EH (cell line): ENCODE data around the gene FAM107B.
"Not testable (repeated sequence)": the region's sequence is repeated elsewhere in the genome, so short reads cannot be mapped to it uniquely, and the experiment has no call there.

Experiments used
- DNase-seq: peaks from one replicate; pipeline ENCODE4 v3.0.0-alpha.2; 2015; ENCODE audit warnings: low read depth

Gene FAM107B

DNA sequence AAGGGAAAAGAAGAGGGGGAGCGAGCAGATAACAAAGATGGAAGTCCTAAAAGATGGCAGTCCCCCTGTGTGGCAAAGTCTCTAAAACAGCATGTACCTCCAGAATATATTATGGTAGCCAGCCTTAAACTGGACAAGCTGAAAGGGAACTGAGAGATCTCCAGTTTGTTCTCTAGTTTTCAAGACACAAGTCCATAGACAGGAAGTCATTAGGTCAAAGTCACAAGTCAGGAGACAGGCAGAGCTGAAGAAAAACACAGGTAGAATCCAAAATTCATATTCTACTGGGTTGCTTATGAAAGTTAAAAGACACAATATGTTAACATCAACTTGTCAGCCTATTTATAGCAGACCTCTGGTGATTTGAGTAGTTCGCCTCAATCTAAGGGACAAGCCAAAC is 38.7 kb downstream of the FAM107B start:
- DNase-seq = no peak

DNA sequence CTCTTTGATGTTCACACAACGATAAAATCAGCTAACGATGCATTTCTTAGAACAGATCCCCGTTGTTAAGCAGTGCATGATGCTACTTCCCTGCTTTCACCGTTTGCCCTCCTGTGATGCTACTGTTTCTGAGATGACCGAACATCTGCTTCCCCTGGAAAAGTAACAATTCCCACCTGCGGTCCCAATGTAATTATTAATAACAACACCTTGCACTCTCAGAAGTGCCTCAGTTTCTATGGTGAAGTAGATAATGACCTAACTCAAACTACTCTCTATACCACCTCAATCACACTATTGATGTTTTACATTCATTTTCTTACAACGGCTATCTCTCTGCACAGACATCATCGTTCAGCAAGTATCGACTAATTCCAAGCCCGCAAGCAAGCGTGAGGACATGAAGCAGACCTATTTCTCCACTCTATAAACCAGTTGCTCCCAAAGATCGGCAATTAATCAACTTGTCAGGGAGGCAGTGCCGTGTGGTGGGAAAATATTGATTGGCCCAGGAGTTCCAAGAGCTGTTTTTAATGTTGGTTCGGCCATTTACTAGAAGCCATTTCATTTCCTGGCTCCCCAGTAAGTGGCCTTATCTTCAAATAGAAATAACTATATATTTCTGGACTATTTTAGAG is 42.7 kb downstream of the FAM107B start:
- no peak for DNase-seq

DNA sequence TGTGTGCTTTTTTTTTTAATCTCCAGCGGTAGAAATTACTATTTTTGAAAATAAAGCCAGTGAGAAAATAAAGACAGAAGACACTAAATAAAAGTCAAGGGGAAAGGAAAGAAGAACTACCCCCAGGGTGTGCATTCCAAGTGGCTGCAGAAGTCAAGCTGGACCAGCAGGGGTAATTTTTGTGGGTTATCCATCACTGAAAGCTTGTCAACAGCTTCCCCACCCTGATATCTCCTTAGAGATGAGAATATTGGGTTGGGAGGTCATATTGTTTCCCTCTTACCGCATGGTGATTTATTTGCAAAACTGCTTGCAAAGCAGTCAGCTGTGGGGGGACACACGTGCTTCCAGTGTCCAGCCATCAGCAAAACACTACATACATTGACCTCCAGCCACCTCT is 46.4 kb downstream of the FAM107B start:
- DNase-seq = no peak

DNA sequence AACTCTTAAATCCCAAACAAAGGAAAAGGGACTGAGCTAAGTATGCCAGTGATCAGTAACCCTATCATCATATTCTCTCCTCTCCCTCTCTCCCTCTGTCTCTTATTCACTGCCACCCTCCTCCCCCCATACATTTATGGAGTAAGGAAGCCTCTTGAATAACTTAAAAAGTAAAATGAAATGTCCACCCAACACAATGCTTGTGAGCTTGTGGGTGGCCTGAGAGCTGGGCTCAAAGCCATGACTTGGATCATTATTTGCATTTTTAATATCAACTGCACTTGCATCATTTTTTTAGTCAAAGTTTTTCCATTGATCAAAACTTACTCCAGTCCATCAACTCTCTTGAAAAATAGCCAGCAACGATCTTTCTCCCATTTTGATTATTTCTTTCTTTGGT is 46.8 kb downstream of the FAM107B start:
- DNase-seq = no peak

GRCh38 chr10:14727465-14727864 is 47.2 kb downstream of the FAM107B start:
- DNase-seq = no peak

DNA sequence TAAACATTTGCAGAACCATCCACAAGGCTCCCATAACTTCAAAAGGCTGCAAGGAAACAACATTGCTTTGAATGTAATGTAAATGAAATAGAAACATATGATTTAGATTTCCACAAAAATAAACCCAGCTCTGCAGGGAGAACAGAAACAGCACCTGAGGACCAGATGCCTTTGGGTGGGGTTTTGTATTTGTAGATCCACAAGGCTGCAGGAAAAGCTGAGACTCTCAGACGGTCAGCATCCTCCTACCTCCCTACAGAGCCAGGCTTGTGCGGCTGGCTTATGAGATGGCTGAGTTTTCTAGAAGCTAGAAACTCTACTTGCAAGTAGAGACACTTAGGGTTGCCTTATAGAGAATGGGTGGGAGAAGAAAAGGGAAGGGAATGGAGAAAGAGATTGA is 49.8 kb downstream of the FAM107B start:
- DNase-seq = no peak

- no peak for DNase-seq
These were observed 51.5 kb downstream of the FAM107B start for GRCh38 chr10:14723052-14723689.

GRCh38 chr10:14717552-14717951 is 57.1 kb downstream of the FAM107B start:
- DNase-seq = no peak

GRCh38 chr10:14712991-14713424 is 61.7 kb downstream of the FAM107B start:
- peak; percentile 77 for DNase-seq

- DNase-seq = not testable (repeated sequence)
These were observed 65.4 kb downstream of the FAM107B start for GRCh38 chr10:14709344-14709743.

DNA sequence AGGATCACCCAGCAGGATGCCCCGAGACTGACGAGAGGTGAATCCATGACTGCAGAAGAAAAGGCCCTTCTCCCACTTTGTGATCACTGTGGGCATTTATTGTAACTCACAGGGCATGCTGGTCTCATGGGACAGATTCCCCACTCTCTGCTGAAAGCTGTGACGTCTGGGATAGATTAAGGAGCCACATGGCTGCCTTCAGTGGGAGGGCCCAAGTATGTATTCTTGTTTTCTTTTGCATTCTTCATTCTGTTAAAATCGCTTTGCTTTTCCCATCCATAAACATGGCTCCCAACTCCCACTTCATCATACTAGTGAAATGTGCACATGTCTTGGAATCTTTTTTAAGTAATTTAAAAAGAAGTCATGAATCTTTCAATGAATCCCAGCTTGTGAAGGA is 67.2 kb downstream of the FAM107B start:
- DNase-seq = peak; percentile 67

DNA sequence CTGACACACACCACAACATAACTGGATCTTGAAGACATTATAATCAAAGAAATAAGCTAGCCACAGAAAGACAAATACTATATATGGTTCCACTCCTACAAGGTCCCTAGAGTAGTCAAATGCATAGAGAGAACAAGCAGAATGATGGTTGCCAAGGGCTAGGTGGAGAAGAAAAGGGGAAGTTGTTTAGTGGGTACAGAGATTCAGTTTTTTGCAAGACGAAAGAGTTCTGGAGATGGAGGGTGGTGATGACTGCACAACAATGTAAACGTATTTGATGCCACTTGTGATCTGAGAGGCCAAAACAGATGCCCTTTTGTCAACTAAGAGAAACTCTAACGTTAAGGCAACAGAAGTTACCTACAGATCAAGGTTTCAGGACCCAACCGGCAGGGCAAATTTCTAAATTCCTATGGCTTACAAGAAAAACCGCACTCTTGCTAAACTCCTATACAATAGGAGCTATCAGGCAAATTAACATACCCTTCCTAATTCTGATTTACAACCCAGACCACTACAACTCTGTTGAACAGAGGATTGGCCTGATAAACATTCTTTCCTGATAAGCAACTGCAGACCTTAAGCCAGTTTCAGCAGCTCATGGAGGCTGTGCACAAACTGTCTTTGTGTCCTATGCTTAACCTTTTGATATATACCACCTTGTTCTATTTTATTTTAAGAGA is 69.0 kb downstream of the FAM107B start:
- DNase-seq = no peak

DNA sequence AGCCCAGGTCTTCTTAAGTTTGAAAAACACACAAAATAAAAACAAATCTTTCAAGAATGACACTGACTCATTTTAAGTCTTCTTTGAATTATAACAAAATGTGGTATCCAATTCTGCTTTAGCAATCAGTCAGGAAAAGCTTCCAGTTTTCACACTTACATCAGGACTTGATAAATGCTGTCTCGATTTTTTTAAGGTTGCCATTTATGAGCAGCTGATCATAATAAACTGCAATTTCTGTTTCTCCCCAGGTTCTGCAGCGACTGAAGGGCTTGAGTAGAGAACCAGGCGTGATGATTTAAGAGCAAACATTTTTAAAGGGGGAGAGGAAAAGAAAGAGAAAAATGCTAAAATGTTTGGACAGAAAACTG is 71.1 kb downstream of the FAM107B start:
- DNase-seq = no peak

DNA sequence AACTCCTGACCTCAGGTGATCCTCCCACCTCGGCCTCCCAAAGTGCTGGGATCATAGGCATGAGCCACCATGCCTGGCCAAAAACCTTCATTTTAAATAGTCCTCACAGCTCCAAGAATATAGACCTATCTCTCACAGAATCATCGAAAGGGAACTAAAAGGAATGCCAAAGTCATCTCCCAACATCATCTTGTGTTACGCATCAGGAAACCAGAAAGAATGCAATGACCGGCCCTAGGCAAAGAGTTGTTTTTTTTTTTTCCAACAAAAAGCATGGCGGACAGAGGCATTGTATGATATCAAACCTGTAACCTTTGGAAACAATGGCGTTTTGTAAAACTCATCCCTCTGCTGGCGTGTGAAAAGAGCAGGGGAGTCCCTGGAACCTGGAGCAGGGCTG is 73.2 kb downstream of the FAM107B start:
- peak; percentile 45 for DNase-seq

DNA sequence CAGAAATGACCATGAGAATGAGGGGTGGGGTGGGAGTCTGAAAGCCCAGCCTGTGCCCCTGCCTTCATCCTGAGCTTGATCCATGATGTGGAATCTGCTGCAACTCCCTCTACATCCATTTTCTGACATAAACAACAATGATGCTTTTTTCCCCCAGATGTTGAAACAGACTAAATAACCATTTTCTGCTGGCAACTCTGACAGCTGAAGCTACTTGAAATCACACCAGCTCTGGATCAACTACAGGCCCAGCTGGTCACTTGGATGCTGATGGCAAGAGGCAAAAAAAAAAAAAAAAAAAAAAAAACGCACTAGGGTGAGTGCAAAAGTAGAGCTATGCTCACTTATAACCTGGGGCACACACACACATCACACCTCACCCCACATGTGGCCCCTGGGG is 74.2 kb downstream of the FAM107B start:
- DNase-seq = no peak

GRCh38 chr10:14699482-14699881 is 75.2 kb downstream of the FAM107B start:
- DNase-seq = no peak

GRCh38 chr10:14698829-14699170 is 75.9 kb downstream of the FAM107B start:
- DNase-seq = no peak

DNA sequence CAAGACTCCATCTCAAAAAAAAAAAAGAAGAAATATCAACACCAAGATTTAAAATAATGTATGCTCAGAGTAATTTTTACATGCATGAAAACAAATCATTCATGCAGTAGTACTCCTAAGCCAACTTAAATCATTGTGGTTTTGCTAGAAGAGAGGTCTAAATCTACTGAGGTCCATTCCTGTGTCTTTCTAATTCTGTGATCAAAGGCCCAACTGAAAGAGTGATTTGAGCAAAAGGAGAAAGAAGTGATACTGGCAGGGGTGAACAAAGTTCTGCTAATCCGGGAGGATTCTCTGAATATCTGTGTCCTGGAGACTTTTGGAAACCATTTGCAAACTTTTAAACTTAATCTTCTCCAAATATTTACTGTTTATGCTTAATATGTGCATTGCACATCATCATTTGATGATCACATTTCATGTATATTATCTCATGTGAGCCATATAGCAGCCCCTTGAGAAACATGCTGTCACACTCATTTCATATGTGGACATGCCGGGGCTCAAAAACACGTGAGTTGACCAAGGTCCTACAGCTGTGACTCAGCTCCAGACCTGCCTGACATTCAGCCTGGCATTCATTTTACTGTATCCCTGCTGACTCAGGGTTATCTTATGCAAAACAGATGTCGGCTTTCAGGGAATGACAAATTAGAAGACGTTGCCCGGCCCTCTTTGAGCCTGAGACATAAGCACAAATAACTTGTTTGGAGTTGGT is 76.4 kb downstream of the FAM107B start:
- peak; percentile 87 for DNase-seq

GRCh38 chr10:14697281-14697680 is 77.4 kb downstream of the FAM107B start:
- no peak for DNase-seq

- no peak for DNase-seq
These were observed 77.9 kb downstream of the FAM107B start for GRCh38 chr10:14696821-14697220.

DNA sequence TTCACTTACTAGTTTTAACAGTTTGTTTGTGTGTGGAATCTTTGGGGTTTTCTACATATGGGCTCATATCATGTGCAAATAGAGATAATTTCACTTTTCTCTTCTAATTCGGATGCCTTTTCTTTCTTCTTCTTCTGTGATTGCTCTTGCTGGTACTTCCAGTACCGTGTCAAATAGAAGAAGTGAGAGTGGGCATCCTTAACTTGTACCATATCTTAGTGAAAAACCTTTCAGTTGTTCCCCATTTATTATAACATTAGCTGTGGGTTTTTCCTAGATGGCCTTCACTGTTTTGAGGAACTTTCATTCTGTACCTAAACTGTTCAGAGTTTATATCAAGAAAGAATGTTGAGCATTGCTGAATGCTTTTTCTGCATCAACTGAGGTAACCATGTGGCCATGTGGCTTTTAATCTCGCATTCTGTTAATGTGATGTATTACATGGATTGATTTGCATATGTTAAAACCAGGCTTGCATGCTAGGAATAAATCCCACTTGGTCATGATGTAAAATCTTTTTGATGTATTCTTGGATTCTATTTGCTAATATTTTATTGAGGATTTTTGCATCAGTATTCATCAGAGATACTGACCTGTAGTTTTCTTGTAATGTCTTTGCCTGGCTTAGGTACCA is 78.7 kb downstream of the FAM107B start:
- DNase-seq = no peak

- no peak for DNase-seq
These were observed 80.8 kb downstream of the FAM107B start for GRCh38 chr10:14693891-14694290.
